Endothelial cell of umbilical vein (primary cell): Measurements from ENCODE around the gene NATD1. TPM values are rescaled to one million over a fixed set of nuclear protein-coding genes. Genes with fewer than 3 reads are reported as not detected.

Experiments
- BruUV-seq: library from RNA; stranded (reverse); fragments of 400-500 nt; replicated peaks from 2 replicates; lab custom pipeline; 2021; lab: Mats Ljungman, UMichigan
- CTCF ChIA-PET: fragments of 300-600, 350-600 bp; sonication (Branson Sonifier 250); formaldehyde crosslinking; loops from one replicate; lab custom pipeline; 2021; ENCODE audit warnings: antibody characterized with exemption, inconsistent platforms; lab: Charles Lee
- POLR2A ChIA-PET: fragments of 300-600, 350-600 bp; sonication (Branson Sonifier 250); formaldehyde crosslinking; loops from one replicate; lab custom pipeline; 2021; ENCODE audit warnings: antibody characterized with exemption, inconsistent platforms; lab: Charles Lee
- DNase-seq: peaks from one replicate; pipeline ENCODE4 v3.0.0-alpha.2; 2011; ENCODE audit warnings: low read depth, low spot score
- FAIRE-seq: peaks from 2 replicates; lab custom pipeline; 2011; peaks lifted over from hg19 to GRCh38; lab: Jason Lieb, UNC
- H2AFZ ChIP-seq: 2 replicates; pipeline ENCODE4 v1.6.0; 2012; ENCODE audit warnings: low read depth, low read length, control low read depth, inconsistent platforms
- H3K27ac ChIP-seq: 2 replicates; pipeline ENCODE4 v1.5.1; 2011; ENCODE audit warnings: low read depth, mild to moderate bottlenecking, control low read depth, low read length, moderate library complexity; ENCODE audit not compliant: insufficient read depth
- H3K27me3 ChIP-seq, 2 experiments: 2 replicates each; pipeline versions ENCODE4 v1.6.0 to v1.6.1; 2011; ENCODE audit warnings: low read length in 2 of 2, mixed read lengths in 1 of 2; ENCODE audit not compliant: control insufficient read depth in 2 of 2, insufficient read depth in 2 of 2
- H3K36me3 ChIP-seq, 2 experiments: 2 replicates in 1 of 2; 3 replicates in 1 of 2; pipeline ENCODE4 v1.5.1; 2011; ENCODE audit warnings: low read length in 2 of 2, mild to moderate bottlenecking in 1 of 2, moderate library complexity in 1 of 2; ENCODE audit not compliant: control insufficient read depth in 2 of 2, insufficient read depth in 2 of 2; ENCODE audit errors: extremely low read depth in 1 of 2
- H3K4me1 ChIP-seq: 3 replicates; pipeline ENCODE4 v1.5.1; 2011; ENCODE audit warnings: mild to moderate bottlenecking, low read length; ENCODE audit not compliant: control insufficient read depth, insufficient read depth; ENCODE audit errors: extremely low read depth
- H3K4me2 ChIP-seq: 2 replicates; pipeline ENCODE4 v1.6.1; 2011; ENCODE audit warnings: low read length, control low read depth, mixed read lengths; ENCODE audit not compliant: insufficient read depth
- H3K4me3 ChIP-seq, 3 experiments: fragments of 200-600 bp in 1 of 3; sonication (generic), shearing (Covaris generic) in 1 of 3; replicated peaks in 1 of 3; 2 replicates each; pipeline ENCODE4 v1.5.1; 2011 to 2016; ENCODE audit warnings: control low read depth in 3 of 3, low read length in 3 of 3, mild to moderate bottlenecking in 2 of 3, inconsistent platforms in 1 of 3, low read depth in 1 of 3, moderate library complexity in 1 of 3; ENCODE audit not compliant: insufficient read depth in 1 of 3
- H3K79me2 ChIP-seq: 2 replicates; pipeline ENCODE4 v1.6.0; 2012; ENCODE audit warnings: low read length, inconsistent platforms; ENCODE audit not compliant: control insufficient read depth, insufficient read depth
- H3K9ac ChIP-seq: replicated peaks from 2 replicates; pipeline ENCODE3; 2011; ENCODE audit warnings: low read length, control low read depth; ENCODE audit not compliant: insufficient read depth; ENCODE audit errors: extremely low read depth
- H3K9me1 ChIP-seq: replicated peaks from 3 replicates; pipeline ENCODE4 v1.6.0; 2011; ENCODE audit warnings: mild to moderate bottlenecking, low read length; ENCODE audit not compliant: control insufficient read depth, insufficient read depth; ENCODE audit errors: extremely low read depth
- H3K9me3 ChIP-seq: replicated peaks from 2 replicates; pipeline ENCODE4 v1.5.1; 2012; ENCODE audit warnings: low read length, inconsistent platforms; ENCODE audit not compliant: control insufficient read depth, insufficient read depth
- H4K20me1 ChIP-seq: replicated peaks from 2 replicates; pipeline ENCODE3; 2011; ENCODE audit warnings: mild to moderate bottlenecking, low read length; ENCODE audit not compliant: control insufficient read depth, insufficient read depth; ENCODE audit errors: extremely low read depth
- JUN ChIP-seq: IDR thresholded peaks from 2 replicates; pipeline ENCODE4 v1.6.1; 2011; ENCODE audit warnings: borderline replicate concordance, low read depth; ENCODE audit not compliant: insufficient read length, insufficient read depth
- MAX ChIP-seq: IDR thresholded peaks from 2 replicates; pipeline ENCODE4 v1.6.1; 2011; ENCODE audit not compliant: insufficient read depth, insufficient read length
- POLR2A ChIP-seq: IDR thresholded peaks from 2 replicates; pipeline ENCODE4 v1.6.1; 2012; ENCODE audit warnings: low read depth, mild to moderate bottlenecking, control low read depth, low read length
- dilution Hi-C: fragments of 300-500 bp; cut with MboI; formaldehyde crosslinking; loops from one replicate; pipeline ENCODE4 v1.15.0; 2019; ENCODE audit warnings: low sequenced_read_pairs; ENCODE audit not compliant: extremely low pct_ligation_motif_present
- intact Hi-C: fragments of 100-400 bp; cut with micrococcal nuclease; formaldehyde crosslinking; loops from one replicate; pipeline ENCODE4 v1.10.0; 2022
- polyA plus RNA-seq, 4 experiments: library from polyadenylated mRNA; depleted of rRNA in 3 of 4; stranded (reverse) in 3 of 4; unstranded in 1 of 4; fragments of >200 nt; gene quantifications; 2 replicates each; pipeline versions ENCODE4 v1.2.1 to v1.2.3, GENCODE V29; 2011 to 2012; ENCODE audit warnings: missing spikeins in 1 of 4
- small RNA-seq: library from RNA; depleted of rRNA; stranded (forward); fragments of <200 nt; gene quantifications from one replicate; pipeline ENCODE3, GENCODE V24; 2012; ENCODE audit warnings: low replicate concordance, low read depth; ENCODE audit not compliant: insufficient read depth, insufficient read length
- total RNA-seq: library from RNA; stranded (reverse); gene quantifications from 2 replicates; pipeline ENCODE4 v1.2.3, GENCODE V29; 2021
- TF ChIP-seq, protein P1 (sequence below), 2 donors: IDR thresholded peaks; 1 replicate in 1 of 2; 2 replicates in 1 of 2; pipeline ENCODE4 v1.5.1; 2011; ENCODE audit warnings: low read length in 2 of 2, mild to moderate bottlenecking in 2 of 2, moderate library complexity in 2 of 2, control low read depth in 1 of 2, inconsistent platforms in 1 of 2, low read depth in 1 of 2; ENCODE audit not compliant: insufficient read depth in 1 of 2; ENCODE audit errors: extremely low read depth in 1 of 2

NATD1 gene
- total and polyA plus RNA-seq, 2 donors (not counting 3 experiments of a cell fraction or from before 2014, with no cell fraction given) = 7.0 to 7.2 TPM

- CTCF ChIA-PET = interaction anchor here (0.9 kb wide), 1 partner anchor 60 kb away, joined by 3 read pairs; no protein-coding TSS in a partner anchor
- no peaks in the 10 kb centered on the region for H4K20me1 ChIP-seq
- FAIRE-seq = no peak
- no peak for DNase-seq
- no peak overlapping the region for H3K4me2 ChIP-seq
- H2AFZ ChIP-seq = no peak overlapping the region
- POLR2A ChIA-PET = no interaction called here
- no peaks in the 10 kb centered on the region for H3K9me3 ChIP-seq
- H3K27me3 ChIP-seq = no peaks in the 10 kb centered on the region
- dilution Hi-C loops (no loop called here), intact Hi-C loops (no loop called here)
- no peaks in the 10 kb centered on the region for H3K9me1 ChIP-seq
- no peak overlapping the region for H3K27ac ChIP-seq
- H3K79me2 ChIP-seq = no peaks in the 10 kb centered on the region
- peaks cover 0 to 5% of the 10 kb centered on the region in 2 experiments for H3K36me3 ChIP-seq
- BruUV-seq = no TSS peak
- peaks cover 10% of the 10 kb centered on the region for H3K4me1 ChIP-seq
- no peak overlapping the region for H3K9ac ChIP-seq
- no peak overlapping the region for H3K4me3 ChIP-seq
- no peak for TF ChIP-seq JUN
- no peak for TF ChIP-seq MAX
- TF ChIP-seq POLR2A = no peak
- TF ChIP-seq, protein P1, sequence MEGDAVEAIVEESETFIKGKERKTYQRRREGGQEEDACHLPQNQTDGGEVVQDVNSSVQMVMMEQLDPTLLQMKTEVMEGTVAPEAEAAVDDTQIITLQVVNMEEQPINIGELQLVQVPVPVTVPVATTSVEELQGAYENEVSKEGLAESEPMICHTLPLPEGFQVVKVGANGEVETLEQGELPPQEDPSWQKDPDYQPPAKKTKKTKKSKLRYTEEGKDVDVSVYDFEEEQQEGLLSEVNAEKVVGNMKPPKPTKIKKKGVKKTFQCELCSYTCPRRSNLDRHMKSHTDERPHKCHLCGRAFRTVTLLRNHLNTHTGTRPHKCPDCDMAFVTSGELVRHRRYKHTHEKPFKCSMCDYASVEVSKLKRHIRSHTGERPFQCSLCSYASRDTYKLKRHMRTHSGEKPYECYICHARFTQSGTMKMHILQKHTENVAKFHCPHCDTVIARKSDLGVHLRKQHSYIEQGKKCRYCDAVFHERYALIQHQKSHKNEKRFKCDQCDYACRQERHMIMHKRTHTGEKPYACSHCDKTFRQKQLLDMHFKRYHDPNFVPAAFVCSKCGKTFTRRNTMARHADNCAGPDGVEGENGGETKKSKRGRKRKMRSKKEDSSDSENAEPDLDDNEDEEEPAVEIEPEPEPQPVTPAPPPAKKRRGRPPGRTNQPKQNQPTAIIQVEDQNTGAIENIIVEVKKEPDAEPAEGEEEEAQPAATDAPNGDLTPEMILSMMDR (IDR thresholded peaks at IDR 0.05; ENCODE audit: extremely low read depth in 1 of 2, insufficient read depth in 1 of 2, low read depth in 1 of 2, low read length in 2 of 2) = no peak
These were observed 63.8 kb downstream of the NATD1 start for GRCh38 chr17:21189361-21189760.

Small RNA genes lying within 50 kb of the gene (small RNA-seq; reads per million reads assigned to genes)
- gene RN7SL426P = not detected

Other genes with a start within 250 kb of the NATD1 start
- 260 and 270 TPM in 2 replicates for gene USP22, start 210.4 kb downstream of the NATD1 start, total RNA-seq
- 204 and 210 TPM in 2 replicates for gene USP22, start 210.4 kb downstream of the NATD1 start, polyA plus RNA-seq
- 12.7 and 14.0 TPM in 2 replicates for gene DHRS7B, start 126.4 kb downstream of the NATD1 start, total RNA-seq
- gene DHRS7B, start 126.4 kb downstream of the NATD1 start, polyA plus RNA-seq = 24.2 and 28.1 TPM in 2 replicates
- 27.4 and 28.8 TPM in 2 replicates for gene TMEM11, start 39.2 kb downstream of the NATD1 start, total RNA-seq
- gene TMEM11, start 39.2 kb downstream of the NATD1 start, polyA plus RNA-seq = 79.9 and 100 TPM in 2 replicates
- gene MAP2K3, start 31.3 kb upstream of the NATD1 start, total RNA-seq = 33.2 and 36.3 TPM in 2 replicates
- gene MAP2K3, start 31.3 kb upstream of the NATD1 start, polyA plus RNA-seq = 13.5 and 15.3 TPM in 2 replicates
- gene KCNJ12, start 122.9 kb upstream of the NATD1 start, total RNA-seq = 0.44 and 0.51 TPM in 2 replicates
- gene KCNJ12, start 122.9 kb upstream of the NATD1 start, polyA plus RNA-seq = 0.19 and 0.21 TPM in 2 replicates